Hematopoietic multipotent progenitor cell (in vitro differentiated cells): ENCODE data around the gene ABCC1. TPM values are rescaled to one million over a fixed set of nuclear protein-coding genes. Genes with fewer than 3 reads are reported as not detected.
"Not testable (repeated sequence)": the region's sequence is repeated elsewhere in the genome, so short reads cannot be mapped to it uniquely, and the experiment has no call there.

ENCODE experiments used
- DNase-seq, 3 donors: peaks; one replicate each; pipeline ENCODE4 v3.0.0-alpha.2; 2011 to 2015; ENCODE audit warnings: low read depth in 2 of 3, low spot score in 2 of 3
- total RNA-seq: library from RNA; depleted of rRNA; stranded (reverse); fragments of >200 nt; gene quantifications from one replicate; pipeline ENCODE4 v1.2.3, GENCODE V29; 2012

ABCC1 gene
- total RNA-seq, 1 donor: 168 TPM

GRCh38 chr16:16169615-16170014, 220.2 kb downstream of the ABCC1 start:
- DNase-seq: no peak

- no peak for DNase-seq
These were observed 222.0 kb downstream of the ABCC1 start for GRCh38 chr16:16171332-16171919.

GRCh38 chr16:16172991-16173390, 223.6 kb downstream of the ABCC1 start:
- no peak for DNase-seq

GRCh38 chr16:16175296-16175695, 225.9 kb downstream of the ABCC1 start:
- DNase-seq: no peak

GRCh38 chr16:16176328-16176727, 226.9 kb downstream of the ABCC1 start:
- DNase-seq: no peak

- no peak for DNase-seq
These were observed 229.2 kb downstream of the ABCC1 start for GRCh38 chr16:16178455-16179162.

GRCh38 chr16:16181748-16182147, 232.3 kb downstream of the ABCC1 start:
- DNase-seq: not testable (repeated sequence)

GRCh38 chr16:16182918-16183317, 233.5 kb downstream of the ABCC1 start:
- DNase-seq: no peak

GRCh38 chr16:16183562-16183961, 234.1 kb downstream of the ABCC1 start:
- DNase-seq: no peak

- no peak for DNase-seq
These were observed 235.2 kb downstream of the ABCC1 start for GRCh38 chr16:16184594-16184993.

- DNase-seq: no peak
These were observed 235.7 kb downstream of the ABCC1 start for GRCh38 chr16:16185095-16185494.

- no peak for DNase-seq
These were observed 237.4 kb downstream of the ABCC1 start for GRCh38 chr16:16186820-16187219.

GRCh38 chr16:16188827-16189226, 239.4 kb downstream of the ABCC1 start:
- DNase-seq: no peak

GRCh38 chr16:16189842-16190241, 240.4 kb downstream of the ABCC1 start:
- peak in 2 of 3 donors; percentile 30 to 68 for DNase-seq

- no peak for DNase-seq
These were observed 241.1 kb downstream of the ABCC1 start for GRCh38 chr16:16190546-16190945.

GRCh38 chr16:16190966-16191365, 241.6 kb downstream of the ABCC1 start:
- DNase-seq: not testable (repeated sequence)

GRCh38 chr16:16191493-16192167, 242.2 kb downstream of the ABCC1 start:
- no peak for DNase-seq

Other genes starting within 250 kb of the ABCC1 start
- 0.27 TPM for gene MYH11, start 92.6 kb upstream of the ABCC1 start, total RNA-seq
- 16.7 TPM for gene CEP20, start 61.0 kb upstream of the ABCC1 start, total RNA-seq